Suprapubic skin (tissue), 3 donors: ENCODE results near the gene SEMA3G.

ENCODE experiments used
- CTCF ChIP-seq, 2 donors: fragments of 200-600 bp in 1 of 2; fragments of 450-650 bp in 1 of 2; sonication (generic) in 1 of 2; IDR thresholded peaks; one replicate each; pipeline ENCODE4 v1.5.1; 2016 to 2019; ENCODE audit warnings: antibody characterized with exemption in 2 of 2, mild to moderate bottlenecking in 1 of 2, moderate library complexity in 1 of 2
- POLR2A ChIP-seq, 2 donors: fragments of 450-650 bp; IDR thresholded peaks; one replicate each; pipeline ENCODE4 v1.6.1; 2017; ENCODE audit warnings: antibody characterized with exemption in 2 of 2, mild to moderate bottlenecking in 2 of 2, moderate library complexity in 2 of 2

DNA sequence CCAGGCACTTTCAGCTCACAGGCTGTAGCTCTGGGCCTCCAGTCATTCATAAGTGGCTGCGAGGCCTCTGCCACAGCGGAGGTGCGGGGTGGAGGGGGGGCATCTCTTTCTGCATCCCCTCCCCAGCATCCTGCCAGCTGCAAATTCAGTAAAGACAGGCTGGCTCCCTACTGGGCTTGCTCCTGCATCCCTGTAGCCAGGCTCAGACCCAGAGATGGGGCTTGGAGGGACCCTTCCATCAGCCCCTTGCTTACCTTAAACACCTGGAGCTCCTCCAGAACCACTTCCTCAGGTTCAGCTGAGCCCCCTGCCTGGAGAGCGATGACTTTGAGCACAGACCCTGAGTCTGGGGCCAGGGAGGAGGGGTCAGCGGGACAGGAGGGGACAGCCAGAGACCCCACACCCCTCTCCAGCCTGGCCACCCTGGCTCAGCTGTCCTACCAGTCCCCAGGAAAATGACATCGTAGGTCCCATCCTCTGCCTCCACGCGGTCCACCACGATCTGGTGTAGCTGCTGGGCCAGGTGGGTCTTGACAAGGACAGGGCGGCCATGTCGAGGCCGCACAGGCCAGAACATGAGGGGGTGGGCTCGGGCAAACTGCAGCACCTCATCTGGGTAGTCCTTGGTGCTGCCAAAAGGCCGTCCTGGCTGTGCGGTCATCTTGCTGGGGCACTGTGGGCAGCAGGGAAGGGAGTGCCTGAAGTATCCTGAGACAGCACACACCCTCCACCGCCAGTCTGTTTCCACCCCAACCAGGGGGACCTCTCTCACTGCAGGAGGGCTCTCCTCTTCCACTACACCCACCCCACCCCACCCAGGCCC lies 5.3 kb downstream of the SEMA3G start:
- TF ChIP-seq CTCF (IDR thresholded peaks at IDR 0.05) = no peak
- no peak for TF ChIP-seq POLR2A (IDR thresholded peaks at IDR 0.05)
